ENCODE data around the gene ANKS6. TPM values are rescaled to one million over a fixed set of nuclear protein-coding genes. Genes with fewer than 3 reads are reported as not detected.

ANKS6 gene
- total RNA-seq (2014; rRNA removed; shearing (Covaris generic)), result 22.9 and 32.2 TPM in 2 replicates
- 46.3 and 77.2 TPM in 2 replicates for polyA plus RNA-seq (2014; cell fraction: nucleus; rRNA removed)

GRCh38 chr9:98796364-98797101 lies at the start of gene ANKS6:
ANKS6 (minus strand) TSS chr9:98796555; CDS start chr9:98796491, 64 bp downstream.
- DNase-seq (ENCODE audit: extremely low read depth, low read depth), result peak; percentile 74

GRCh38 chr9:98846081-98846480 lies 49.7 kb upstream of the ANKS6 start:
- no peak for DNase-seq (ENCODE audit: extremely low read depth, low read depth)

GRCh38 chr9:98842510-98842909 lies 46.2 kb upstream of the ANKS6 start:
- DNase-seq (ENCODE audit: extremely low read depth, low read depth), result no peak

GRCh38 chr9:98839724-98840123 lies 43.4 kb upstream of the ANKS6 start:
- DNase-seq (ENCODE audit: extremely low read depth, low read depth), result no peak

- no peak for DNase-seq (ENCODE audit: extremely low read depth, low read depth)
Observed at GRCh38 chr9:98838868-98839565, 42.7 kb upstream of the ANKS6 start.

GRCh38 chr9:98838155-98838867 lies 42.0 kb upstream of the ANKS6 start:
- no peak for DNase-seq (ENCODE audit: extremely low read depth, low read depth)

- DNase-seq (ENCODE audit: extremely low read depth, low read depth), result no peak
Observed at GRCh38 chr9:98837516-98837915, 41.2 kb upstream of the ANKS6 start.

GRCh38 chr9:98836206-98836605 lies 39.9 kb upstream of the ANKS6 start:
- DNase-seq (ENCODE audit: extremely low read depth, low read depth), result no peak

GRCh38 chr9:98834386-98834785 lies 38.0 kb upstream of the ANKS6 start:
- no peak for DNase-seq (ENCODE audit: extremely low read depth, low read depth)

GRCh38 chr9:98833090-98833956 lies 37.0 kb upstream of the ANKS6 start:
- DNase-seq (ENCODE audit: extremely low read depth, low read depth), result no peak

GRCh38 chr9:98832768-98833089 lies 36.4 kb upstream of the ANKS6 start:
- no peak for DNase-seq (ENCODE audit: extremely low read depth, low read depth)

GRCh38 chr9:98831696-98832095 lies 35.3 kb upstream of the ANKS6 start:
- DNase-seq (ENCODE audit: extremely low read depth, low read depth), result no peak

- DNase-seq (ENCODE audit: extremely low read depth, low read depth), result no peak
Observed at GRCh38 chr9:98830554-98830953, 34.2 kb upstream of the ANKS6 start.

- no peak for DNase-seq (ENCODE audit: extremely low read depth, low read depth)
Observed at GRCh38 chr9:98829766-98830165, 33.4 kb upstream of the ANKS6 start.

- DNase-seq (ENCODE audit: extremely low read depth, low read depth), result no peak
Observed at GRCh38 chr9:98826716-98827115, 30.4 kb upstream of the ANKS6 start.

GRCh38 chr9:98825414-98825813 lies 29.1 kb upstream of the ANKS6 start:
- DNase-seq (ENCODE audit: extremely low read depth, low read depth), result no peak

- no peak for DNase-seq (ENCODE audit: extremely low read depth, low read depth)
Observed at GRCh38 chr9:98823666-98824334, 27.4 kb upstream of the ANKS6 start.

GRCh38 chr9:98822661-98823060 lies 26.3 kb upstream of the ANKS6 start:
- no peak for DNase-seq (ENCODE audit: extremely low read depth, low read depth)

GRCh38 chr9:98821831-98822230 lies 25.5 kb upstream of the ANKS6 start:
- no peak for DNase-seq (ENCODE audit: extremely low read depth, low read depth)

- DNase-seq (ENCODE audit: extremely low read depth, low read depth), result no peak
Observed at GRCh38 chr9:98819231-98819630, 22.9 kb upstream of the ANKS6 start.
